HG03045 (cell line): ENCODE results near the gene CRIM1.
"Not testable (repeated sequence)": the region's sequence is repeated elsewhere in the genome, so short reads cannot be mapped to it uniquely, and the experiment has no call there.

Source experiments
- ATAC-seq: cut with Tn5 transposase; IDR thresholded peaks from one replicate; pipeline ENCODE4 v1.9.1; 2021; ENCODE audit warnings: mild to moderate bottlenecking, moderate library complexity; ENCODE audit not compliant: unreplicated experiment

Gene CRIM1

GRCh38 chr2:36355151-36355889 is at the start of gene CRIM1:
TSS of gene CRIM1 (plus strand) at chr2:36355778. CDS start at chr2:36356293, 515 bp downstream.
- ATAC-seq: peak; percentile 49

- ATAC-seq: no peak
Measured at GRCh38 chr2:36307441-36307840, 48.1 kb upstream of the CRIM1 start.

- ATAC-seq: not testable (repeated sequence)
Measured at GRCh38 chr2:36310444-36310843, 45.1 kb upstream of the CRIM1 start.

- no peak for ATAC-seq
Measured at GRCh38 chr2:36318547-36318946, 37.0 kb upstream of the CRIM1 start.

- ATAC-seq: no peak
Measured at GRCh38 chr2:36322108-36322507, 33.5 kb upstream of the CRIM1 start.

GRCh38 chr2:36326286-36326685 is 29.3 kb upstream of the CRIM1 start:
- ATAC-seq: no peak

GRCh38 chr2:36329251-36329650 is 26.3 kb upstream of the CRIM1 start:
- ATAC-seq: no peak

- ATAC-seq: no peak
Measured at GRCh38 chr2:36329746-36330472, 25.7 kb upstream of the CRIM1 start.

- ATAC-seq: no peak
Measured at GRCh38 chr2:36330473-36331395, 24.8 kb upstream of the CRIM1 start.

- ATAC-seq: no peak
Measured at GRCh38 chr2:36333350-36334012, 22.1 kb upstream of the CRIM1 start.

- ATAC-seq: no peak
Measured at GRCh38 chr2:36335597-36335996, 20.0 kb upstream of the CRIM1 start.

GRCh38 chr2:36336321-36336720 is 19.3 kb upstream of the CRIM1 start:
- ATAC-seq: no peak

GRCh38 chr2:36337354-36337753 is 18.2 kb upstream of the CRIM1 start:
- no peak for ATAC-seq

GRCh38 chr2:36338124-36338826 is 17.3 kb upstream of the CRIM1 start:
- ATAC-seq: no peak

GRCh38 chr2:36338827-36339145 is 16.8 kb upstream of the CRIM1 start:
- ATAC-seq: no peak

GRCh38 chr2:36339607-36340218 is 15.9 kb upstream of the CRIM1 start:
- ATAC-seq: no peak

GRCh38 chr2:36343606-36344005 is 12.0 kb upstream of the CRIM1 start:
- no peak for ATAC-seq

GRCh38 chr2:36348721-36349120 is 6.9 kb upstream of the CRIM1 start:
- ATAC-seq: no peak

- ATAC-seq: no peak
Measured at GRCh38 chr2:36351291-36351690, 4.3 kb upstream of the CRIM1 start.
